GM21825 (cell line): Measurements from ENCODE around the gene MAPT.
"Not testable (repeated sequence)": the region's sequence is repeated elsewhere in the genome, so short reads cannot be mapped to it uniquely, and the experiment has no call there.

Experiments used
- ATAC-seq: cut with Tn5 transposase; IDR thresholded peaks from one replicate; pipeline ENCODE4 v1.9.1; 2021; ENCODE audit warnings: mild to moderate bottlenecking, moderate library complexity; ENCODE audit not compliant: unreplicated experiment

Gene MAPT

DNA sequence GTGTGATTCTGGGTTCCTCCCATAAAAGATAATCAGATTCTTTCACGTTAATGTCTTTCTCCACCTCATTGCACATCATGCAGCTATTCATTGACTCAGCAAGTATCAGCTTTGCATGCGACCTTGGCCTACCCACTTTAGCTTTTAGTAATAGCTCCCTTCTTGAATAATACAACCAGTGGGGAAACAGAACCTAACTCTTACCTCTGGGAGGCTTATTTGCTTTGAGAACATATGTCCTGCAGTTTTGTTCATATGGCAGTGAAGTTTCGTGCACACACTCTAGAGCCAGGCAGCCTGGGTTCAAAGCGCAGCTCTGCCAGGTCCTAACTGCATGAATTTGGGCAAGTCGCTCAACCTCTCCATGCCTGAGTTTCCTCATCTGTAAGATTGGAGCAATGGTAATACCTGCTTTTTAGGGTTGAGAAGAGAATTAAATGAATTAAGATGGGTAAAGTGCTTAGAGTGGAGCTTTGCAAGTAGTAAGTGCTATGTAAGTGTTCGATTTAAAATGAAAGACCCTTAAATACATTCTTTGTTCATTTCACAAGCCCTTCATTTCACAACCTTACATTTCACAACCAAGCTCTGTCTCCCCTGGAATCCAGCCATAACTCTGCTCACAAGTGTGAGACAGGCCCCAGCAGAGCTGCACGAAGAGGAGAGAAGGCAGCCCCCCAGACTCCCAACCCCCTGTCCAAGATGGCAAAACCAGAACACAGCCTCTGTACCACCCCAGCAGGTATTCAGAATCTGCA lies 29.3 kb downstream of the MAPT start:
- no peak for ATAC-seq

DNA sequence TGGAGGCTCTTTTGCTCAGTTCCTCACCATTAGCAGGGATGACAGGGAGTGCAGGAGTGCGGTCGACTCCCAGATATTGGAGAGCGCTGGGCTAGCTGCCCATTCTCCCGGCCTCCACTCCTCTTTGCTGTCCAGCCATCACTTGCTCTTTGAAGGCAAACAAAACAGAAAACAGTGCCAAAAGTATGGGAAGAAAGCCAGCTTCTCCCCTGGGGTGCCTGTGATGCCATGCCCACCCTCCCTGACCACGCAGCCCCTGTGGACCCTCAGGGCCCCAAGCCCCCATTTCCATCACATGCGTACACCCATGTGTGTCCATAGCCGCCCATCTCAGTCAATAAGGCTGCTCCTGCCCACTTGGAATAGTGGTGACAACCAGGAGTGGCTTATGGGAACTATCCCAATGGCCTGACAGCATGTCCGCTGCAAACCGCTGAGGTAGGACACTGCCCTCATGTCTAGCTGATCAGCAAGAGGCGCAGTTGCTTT lies 30.0 kb downstream of the MAPT start:
- no peak for ATAC-seq

DNA sequence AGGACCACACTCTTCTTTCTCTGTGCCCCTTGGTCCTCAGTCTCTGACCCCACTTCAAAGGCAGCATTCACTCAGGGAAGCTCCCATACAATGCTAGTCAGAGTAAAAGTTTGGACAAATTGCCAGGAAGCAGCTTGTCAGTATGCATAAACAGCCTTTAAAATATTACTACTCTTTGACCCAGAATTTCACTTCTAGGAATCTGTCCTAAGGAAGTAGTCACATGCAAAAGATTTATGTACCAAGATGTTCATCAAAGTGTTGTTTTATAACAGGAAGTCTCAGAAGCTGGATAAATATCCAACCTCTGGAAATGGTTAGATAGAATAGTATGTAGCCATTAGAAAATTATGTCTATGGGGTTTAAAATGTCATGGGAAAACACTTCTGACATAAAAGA lies 31.0 kb downstream of the MAPT start:
- no peak for ATAC-seq

DNA sequence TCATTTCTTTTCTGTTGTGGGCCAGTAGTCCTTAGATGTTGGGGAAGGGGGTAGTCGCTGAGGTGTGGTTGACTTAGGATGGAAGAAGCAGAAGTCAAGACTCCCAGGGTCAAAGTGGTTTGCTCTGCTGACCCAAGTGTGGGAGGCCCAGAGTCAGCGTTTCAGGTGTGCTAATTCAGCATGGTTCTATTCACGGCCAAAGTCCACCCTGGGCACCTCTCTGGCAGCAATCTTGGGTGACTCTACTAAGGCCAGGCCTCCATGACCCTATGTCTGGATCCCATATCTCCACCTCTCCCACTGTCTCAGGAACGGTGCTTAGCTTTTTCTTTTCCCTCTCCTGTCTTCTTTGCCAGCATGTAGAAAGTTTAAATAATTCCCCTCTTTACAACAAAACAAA lies 32.9 kb downstream of the MAPT start:
- ATAC-seq = no peak

DNA sequence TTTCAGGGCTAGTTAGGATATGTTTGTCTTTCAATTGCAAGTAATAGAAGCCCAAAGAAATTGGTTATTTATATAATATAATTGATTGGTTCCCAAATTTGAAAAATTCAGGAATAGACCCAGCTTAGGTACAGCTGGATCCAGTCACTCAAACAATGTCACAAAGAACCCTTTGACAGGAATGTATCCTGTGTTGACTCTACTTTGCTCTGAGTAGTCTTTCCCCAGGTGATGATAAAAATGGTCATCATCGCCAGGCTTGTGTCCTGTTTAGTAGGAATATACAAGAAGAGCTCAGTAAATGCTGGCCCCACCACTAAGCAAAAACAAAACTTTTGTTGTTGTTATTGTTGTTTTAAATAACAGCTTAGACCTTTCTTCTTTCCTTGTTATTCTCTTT lies 35.0 kb downstream of the MAPT start:
- ATAC-seq = no peak

DNA sequence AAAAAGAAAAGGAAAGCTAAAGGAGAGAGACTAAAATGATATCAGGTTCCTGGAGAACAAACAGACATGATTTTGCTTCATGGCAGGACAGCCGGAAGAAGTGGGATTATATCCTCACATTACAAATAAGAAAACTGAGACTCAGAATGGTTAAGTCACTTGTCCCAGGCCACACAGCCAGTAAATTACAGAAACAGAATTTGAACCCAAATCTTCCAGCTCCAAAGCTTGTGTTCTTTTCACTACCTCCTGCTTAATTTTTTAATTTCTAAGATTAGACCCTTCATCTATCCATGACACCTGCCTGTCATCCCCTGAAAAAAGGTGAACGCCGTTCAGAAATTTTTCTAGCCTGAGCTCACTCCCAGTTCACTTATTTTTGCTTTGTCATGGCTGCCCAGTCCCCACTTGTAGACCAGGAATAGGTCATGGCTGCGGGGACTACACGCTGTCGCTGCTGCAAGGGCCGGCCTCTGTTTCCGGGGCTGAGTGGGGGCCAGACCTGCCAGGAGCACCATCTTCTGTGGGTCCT lies 36.1 kb downstream of the MAPT start:
- no peak for ATAC-seq

DNA sequence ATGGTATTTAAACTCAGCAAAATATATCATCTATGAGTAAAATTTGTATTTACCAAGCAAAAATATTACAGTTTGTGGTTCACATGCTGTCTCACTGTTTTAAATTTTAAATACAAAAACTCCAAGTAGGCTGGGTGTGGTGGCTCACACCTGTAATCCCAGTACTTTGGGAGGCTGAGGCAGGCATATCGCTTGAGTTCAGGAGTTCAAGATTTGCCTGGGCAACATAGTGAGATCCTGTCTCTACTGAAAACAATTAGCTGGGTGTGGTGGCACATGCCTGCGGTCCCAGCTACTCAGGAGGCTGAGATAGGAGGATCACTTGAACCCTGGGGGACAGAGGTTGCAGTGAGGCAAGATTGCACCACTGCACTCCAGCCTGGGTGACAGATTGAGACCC lies 37.3 kb downstream of the MAPT start:
- ATAC-seq = no peak

DNA sequence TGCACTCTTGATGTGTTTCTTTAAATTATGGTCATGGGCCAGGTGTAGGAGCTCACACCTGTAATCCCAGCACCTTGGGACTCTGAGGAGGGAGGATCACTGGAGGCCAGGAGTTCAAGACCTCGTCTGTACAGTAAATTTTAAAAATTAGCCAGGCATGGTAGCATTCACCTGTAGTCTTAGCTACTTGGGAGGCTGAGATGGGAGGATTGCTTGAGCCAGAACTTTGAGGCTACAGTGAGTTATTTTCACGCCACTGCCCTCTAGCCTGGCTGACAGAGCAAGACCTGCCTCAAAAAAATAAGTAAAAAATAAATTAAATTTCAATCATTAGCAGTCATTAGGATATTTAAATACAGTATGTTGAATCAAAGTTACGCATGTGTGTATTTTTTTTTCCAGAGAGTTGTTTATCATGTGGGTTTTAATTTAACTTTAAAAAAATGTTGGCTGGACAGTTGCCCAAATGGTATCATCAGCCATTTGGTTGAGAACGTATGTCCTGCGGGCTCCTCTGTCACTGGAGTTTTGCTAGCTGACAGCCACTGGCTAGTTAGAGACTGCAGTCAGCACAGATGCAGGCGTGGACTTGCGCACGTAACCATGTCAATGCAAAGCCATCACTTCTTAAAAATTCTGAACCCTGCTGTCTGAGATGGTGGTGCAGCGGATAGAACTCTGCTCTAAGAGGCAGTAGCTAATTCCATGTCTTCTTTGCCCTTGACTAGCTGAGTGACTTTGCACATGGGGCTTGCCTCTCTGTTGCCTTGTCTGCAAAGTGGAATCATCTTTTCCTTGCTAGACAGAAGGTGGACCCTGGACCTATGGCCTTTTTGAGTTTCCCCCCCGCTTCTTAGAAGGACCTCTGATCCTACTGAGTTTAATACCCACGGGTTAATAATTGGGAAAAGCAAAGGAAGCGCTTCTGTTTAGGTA lies 40.0 kb downstream of the MAPT start:
- ATAC-seq = no peak

DNA sequence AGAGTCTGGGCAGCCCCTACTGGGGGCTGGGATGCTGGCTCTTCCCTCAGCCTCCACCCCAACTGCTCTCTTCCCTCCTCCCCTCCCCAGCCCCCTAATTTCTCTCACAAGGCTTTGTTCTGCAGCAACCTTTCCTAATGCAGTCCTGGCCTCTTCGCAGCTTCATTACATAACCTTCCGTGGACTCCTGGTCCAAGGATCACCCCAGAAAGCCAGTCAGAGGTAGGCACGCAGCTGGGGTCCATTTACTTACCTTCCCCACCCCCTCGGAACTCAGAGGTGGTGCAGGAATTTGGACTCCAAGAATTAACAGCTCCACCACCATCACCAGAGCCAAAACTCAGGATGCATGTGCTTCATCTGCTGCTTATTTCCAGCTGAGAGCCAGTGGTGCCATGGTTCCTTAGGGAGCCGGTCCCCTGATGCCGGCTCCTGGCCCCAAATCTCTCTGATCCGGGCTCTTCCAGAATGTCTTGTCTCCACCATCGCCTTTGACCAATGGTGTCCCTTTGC lies 40.9 kb downstream of the MAPT start:
- ATAC-seq = no peak

DNA sequence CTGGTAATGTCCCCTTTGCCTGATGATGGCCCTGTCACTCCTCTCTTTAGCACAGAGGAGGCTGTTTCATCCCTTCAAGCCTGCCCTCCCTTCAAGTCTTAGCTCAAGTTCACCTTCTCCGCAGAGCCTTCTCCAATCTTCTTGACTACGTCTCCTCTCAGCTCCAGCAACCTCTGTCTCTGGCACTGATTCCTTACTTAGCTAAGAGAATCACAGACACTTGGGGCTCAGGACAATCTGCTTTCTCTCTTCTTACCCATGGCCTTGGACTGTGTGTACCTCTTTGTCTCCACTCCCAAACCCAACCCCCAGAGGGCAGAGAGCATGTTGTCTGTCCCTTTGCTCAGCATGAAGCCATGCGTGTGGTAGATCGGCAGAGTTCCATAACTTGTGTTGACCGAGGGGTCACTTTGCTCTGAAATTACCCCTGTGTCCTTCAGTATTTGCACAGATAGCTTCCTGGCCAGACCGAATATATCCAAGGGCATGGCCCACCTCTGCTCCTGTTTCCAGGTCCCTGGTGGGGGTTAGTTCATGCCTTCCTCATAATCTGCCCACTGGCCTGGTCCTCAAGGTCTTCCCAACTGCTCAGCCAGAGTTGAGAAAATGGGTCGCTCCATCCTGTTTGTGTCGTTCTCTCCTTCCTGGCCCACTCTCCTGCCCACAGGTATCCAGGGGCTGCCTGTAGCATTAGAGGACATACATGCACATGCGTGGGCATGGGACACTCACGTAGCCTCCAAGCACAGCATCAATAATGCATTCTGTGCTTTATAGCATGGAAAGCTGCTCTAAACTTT lies 41.6 kb downstream of the MAPT start:
- no peak for ATAC-seq

DNA sequence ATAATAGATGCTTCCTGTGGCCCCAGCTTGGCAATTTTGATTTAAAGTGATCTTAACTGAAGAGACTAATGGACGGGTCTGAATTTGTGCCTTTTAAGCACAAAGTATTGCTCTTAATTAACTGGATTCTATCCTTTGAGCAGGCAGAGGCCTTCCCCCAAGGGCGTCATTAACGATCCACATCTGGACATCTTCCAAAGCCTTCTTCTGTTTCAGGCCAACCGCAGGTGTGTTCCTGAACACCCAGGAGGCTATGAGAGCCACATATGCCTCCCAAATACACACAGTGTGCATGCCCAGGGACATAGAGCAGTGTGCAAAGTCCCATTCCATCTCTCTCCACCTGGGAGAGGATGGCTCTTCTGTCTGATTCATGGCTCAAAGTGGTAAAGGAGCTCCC lies 42.3 kb downstream of the MAPT start:
- ATAC-seq = no peak

DNA sequence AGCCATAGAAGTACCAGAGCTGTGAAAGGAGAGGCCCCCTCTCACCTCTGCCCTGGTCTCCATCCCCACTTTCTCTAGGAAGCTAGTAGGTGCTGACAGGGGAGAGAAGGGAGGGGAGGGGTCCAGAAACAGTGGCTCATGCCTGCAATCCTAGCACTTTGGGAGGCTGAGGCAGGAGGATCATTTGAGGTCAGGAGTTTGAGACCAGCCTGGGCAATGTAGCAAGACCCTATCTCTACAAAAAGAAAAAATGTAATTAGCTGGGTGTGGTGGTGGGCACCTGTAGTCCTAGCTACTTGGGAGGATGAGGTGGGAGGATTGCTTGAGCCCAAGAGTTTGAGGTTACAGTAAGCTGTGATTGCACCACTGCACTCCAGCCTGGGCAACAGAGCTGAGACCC lies 42.8 kb downstream of the MAPT start:
- not testable (repeated sequence) for ATAC-seq

DNA sequence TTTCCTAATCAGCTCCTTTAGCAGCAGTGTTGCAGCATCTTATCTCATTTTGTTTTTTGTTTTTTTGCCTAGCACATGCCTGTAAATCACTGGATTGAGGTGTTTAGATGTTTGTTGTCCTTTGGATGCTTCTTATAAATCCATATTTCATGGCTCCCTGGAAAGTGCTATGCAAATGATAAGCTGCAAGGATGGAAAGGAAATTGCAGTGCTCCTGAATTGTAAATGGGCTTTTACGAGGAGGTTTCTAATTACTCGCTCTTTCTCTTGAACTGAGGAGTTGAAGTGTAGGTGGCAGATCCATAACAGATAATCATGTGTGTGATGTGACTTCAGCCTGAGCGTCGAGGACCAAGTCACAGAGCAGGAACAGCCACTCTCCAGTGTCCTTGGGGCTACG lies 45.0 kb downstream of the MAPT start:
- no peak for ATAC-seq

DNA sequence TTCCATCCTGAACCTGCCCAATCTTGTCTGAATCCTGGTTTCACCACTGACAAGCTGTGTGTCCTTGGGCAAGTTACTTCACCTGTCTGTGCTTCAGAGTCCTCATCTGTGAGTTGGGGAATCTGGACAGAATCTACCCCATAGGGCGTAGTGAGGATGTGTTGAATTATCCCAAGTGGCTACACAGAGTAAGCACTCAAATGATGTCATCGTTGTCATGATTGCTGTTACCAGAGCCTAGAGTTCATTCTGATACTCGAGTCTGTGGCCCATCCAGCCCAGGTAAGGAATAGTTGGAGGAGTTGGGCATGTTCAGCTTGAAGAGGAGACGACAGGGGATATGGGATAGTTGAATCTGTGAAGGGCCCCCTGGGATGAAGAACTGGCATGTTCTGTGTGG lies 45.9 kb downstream of the MAPT start:
- no peak for ATAC-seq

DNA sequence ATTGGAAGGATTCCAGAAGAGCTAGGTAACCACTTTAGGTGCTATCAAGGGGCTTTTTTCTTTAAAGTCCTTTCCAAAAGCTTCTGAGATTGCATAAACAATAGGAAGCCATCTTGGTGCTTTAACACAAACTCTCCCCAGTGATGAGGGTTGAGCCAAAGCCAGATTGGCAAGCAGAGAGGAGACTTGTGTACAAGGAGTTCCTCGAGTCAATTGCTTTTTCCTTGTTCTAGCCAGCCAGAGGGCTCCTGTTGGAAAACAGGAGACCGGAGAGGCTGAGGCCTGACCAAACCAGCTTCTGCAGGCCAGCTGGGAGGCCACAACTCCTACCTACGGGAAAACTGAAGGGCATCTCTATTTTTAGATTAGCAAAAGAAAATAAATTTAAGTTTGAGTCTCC lies 46.5 kb downstream of the MAPT start:
- ATAC-seq = no peak

DNA sequence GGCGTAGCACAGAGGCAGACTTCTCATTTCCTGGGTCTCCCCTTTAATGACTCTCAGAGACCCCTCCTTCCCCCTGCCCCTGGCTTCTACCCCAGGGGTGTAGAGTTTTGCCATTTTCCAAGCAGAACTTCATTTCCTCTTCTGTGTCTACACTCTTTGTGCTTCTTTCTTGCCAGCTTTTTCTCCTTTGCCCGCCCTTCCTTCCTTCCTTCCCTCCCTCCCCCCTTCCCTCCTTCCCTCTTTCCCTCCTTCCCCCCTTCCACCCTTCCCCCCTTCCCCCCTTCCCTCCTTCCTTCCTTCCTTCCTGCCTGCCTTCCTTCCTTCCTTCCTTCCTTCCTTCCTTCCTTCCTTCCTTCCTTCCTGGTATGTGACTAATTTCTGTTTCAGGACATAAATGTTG lies 47.0 kb downstream of the MAPT start:
- no peak for ATAC-seq

DNA sequence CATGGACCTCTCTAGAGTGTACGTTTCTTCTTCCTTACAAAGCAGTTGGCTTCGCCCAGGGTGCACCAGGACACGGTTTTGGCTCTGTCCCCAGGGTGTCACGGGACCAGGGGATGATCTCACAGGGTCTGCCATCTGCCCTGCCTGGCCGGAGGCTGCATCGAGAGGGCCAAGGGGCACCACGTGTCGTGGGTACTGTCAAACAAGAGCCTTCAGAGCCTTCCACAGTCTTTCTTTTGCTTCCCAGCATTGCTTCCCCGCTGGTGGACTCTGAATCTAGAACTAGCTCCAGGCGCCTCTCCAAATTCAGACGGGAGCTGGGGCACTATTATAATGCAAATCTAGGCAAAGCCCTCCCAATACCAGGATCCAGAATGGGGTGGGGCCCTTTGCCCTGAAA lies 47.9 kb downstream of the MAPT start:
- no peak for ATAC-seq

DNA sequence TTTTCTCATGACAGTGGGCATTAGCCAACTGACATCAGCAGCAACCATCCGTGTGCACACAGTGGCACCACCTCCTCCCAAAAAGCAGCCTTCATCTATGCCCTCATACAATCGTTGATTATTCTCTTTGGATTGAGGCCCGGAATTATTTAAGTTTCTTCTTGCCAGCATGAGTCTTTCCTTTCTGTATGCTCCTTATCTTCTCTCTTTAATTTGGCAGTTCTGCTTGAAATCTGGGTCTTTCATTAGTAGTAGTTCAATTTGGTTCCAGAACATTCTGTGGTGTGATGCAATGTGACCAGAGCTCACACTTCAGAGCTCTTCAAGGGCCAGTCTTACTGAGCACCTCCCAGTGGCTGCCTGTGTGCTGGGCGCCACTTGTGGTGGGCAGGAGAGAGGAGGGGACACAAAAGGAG lies 52.5 kb downstream of the MAPT start:
- no peak for ATAC-seq

DNA sequence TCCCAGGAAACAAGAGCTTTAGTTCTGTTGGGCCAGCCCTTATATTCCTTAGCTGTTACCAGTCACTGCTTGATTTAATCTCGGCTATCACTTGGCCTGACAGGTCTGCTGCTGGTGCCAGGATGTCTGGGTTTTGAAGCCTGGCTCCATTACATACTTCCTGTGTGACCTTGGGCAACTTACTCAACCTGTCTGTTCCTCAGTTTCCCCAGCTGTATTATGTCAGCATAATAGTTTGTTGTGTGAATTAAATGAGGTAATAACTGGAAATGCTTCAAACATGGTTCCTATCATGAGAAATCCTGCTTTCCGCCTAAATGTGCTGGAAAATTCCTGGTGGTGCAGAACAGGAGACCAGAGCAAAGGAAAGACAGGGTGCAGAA lies 54.1 kb downstream of the MAPT start:
- ATAC-seq = no peak

DNA sequence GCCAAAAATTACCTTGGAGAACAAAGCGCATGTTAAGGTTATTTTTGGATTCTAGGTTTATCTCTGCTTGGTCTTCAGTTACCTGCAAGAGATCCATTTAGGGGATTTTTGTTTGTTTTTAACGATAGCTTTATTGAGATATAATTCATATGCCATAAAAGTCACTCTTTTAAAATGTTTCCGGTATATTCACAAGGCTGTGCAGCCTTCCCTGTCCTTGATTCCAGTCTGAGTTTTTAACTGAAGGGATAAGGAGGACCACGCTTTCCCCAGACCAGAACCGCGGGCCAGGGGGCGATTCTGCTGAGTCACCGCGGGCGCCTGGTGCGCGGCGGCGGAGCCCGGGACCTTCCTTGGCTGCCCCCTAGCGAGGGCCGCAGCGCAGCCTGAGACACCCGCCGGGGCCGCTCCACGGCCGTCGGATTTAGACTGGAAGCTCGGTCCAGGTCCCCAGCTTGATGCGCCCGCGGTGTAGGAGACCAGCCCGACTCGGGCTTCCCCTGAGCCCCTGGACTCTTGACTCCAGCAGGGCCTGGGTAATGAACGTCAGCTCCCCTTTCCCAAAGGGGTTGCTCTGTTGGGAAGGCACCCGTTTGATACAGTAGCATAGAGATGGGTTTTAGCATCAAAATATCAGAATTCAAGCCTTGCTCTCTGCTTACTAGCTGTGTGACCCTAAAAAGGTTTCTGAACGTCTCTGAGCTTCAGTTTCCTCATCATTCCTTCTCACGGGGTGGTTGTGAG lies 54.7 kb downstream of the MAPT start:
- no peak for ATAC-seq
